Neuronal stem cell (in vitro differentiated cells): ENCODE data around the gene KIF26A.

Source experiments
- DNase-seq: peaks from one replicate; pipeline ENCODE4 v3.0.0-alpha.2; 2013; ENCODE audit warnings: low spot score
- H2AFZ ChIP-seq: one replicate; pipeline ENCODE4 v1.6.1; 2013; ENCODE audit warnings: mild to moderate bottlenecking, low read length, inconsistent platforms
- H2AK5ac ChIP-seq: 2 replicates; pipeline ENCODE4 v1.6.1; 2013; ENCODE audit warnings: low read depth, mild to moderate bottlenecking, inconsistent platforms, low read length, moderate library complexity, mixed read lengths
- H2BK120ac ChIP-seq: 2 replicates; pipeline ENCODE4 v1.6.1; 2013; ENCODE audit warnings: low read depth, mild to moderate bottlenecking, inconsistent platforms, low read length, moderate library complexity, mixed read lengths
- H2BK12ac ChIP-seq: one replicate; pipeline ENCODE4 v1.6.1; 2013; ENCODE audit warnings: low read length, inconsistent platforms
- H2BK15ac ChIP-seq: 2 replicates; pipeline ENCODE4 v1.6.1; 2013; ENCODE audit warnings: mild to moderate bottlenecking, low read length, inconsistent platforms, mixed read lengths
- H2BK5ac ChIP-seq: one replicate; pipeline ENCODE4 v1.6.1; 2013; ENCODE audit warnings: inconsistent platforms, mild to moderate bottlenecking, low read length, moderate library complexity
- H3K14ac ChIP-seq: one replicate; pipeline ENCODE4 v1.6.1; 2013; ENCODE audit warnings: low read length, inconsistent platforms
- H3K18ac ChIP-seq: 2 replicates; pipeline ENCODE4 v1.6.1; 2013; ENCODE audit warnings: low read length, inconsistent platforms
- H3K23ac ChIP-seq: 2 replicates; pipeline ENCODE4 v1.6.1; 2013; ENCODE audit warnings: low read depth, mild to moderate bottlenecking, mixed read lengths, low read length, inconsistent platforms; ENCODE audit not compliant: poor library complexity
- H3K27ac ChIP-seq: replicated peaks from 3 replicates; pipeline ENCODE4 v1.5.1; 2013; ENCODE audit warnings: low read length, inconsistent platforms
- H3K27me3 ChIP-seq, 3 experiments: 2 replicates each; pipeline ENCODE4 v1.6.1; 2013; ENCODE audit warnings: low read length in 3 of 3, mild to moderate bottlenecking in 2 of 3, inconsistent platforms in 1 of 3, low read depth in 1 of 3, mixed read lengths in 1 of 3, moderate library complexity in 1 of 3; ENCODE audit not compliant: control insufficient read depth in 3 of 3, insufficient read depth in 3 of 3
- H3K36me3 ChIP-seq, 2 donors: replicated peaks in 1 of 2; 2 replicates each; pipeline ENCODE4 v1.6.1; 2013; ENCODE audit warnings: low read length in 2 of 2; ENCODE audit not compliant: control insufficient read depth in 2 of 2, insufficient read depth in 2 of 2
- H3K4ac ChIP-seq: 2 replicates; pipeline ENCODE4 v1.6.1; 2013; ENCODE audit warnings: inconsistent platforms, mild to moderate bottlenecking, low read length, moderate library complexity
- H3K4me1 ChIP-seq, 2 donors: 1 replicate in 1 of 2; 2 replicates in 1 of 2; pipeline ENCODE4 v1.6.1; 2013; ENCODE audit warnings: low read length in 2 of 2, low read depth in 1 of 2; ENCODE audit not compliant: control insufficient read depth in 2 of 2, insufficient read depth in 1 of 2
- H3K4me2 ChIP-seq: one replicate; pipeline ENCODE4 v1.6.1; 2013; ENCODE audit warnings: mild to moderate bottlenecking, low read length, inconsistent platforms; ENCODE audit not compliant: insufficient read depth, poor library complexity, severe bottlenecking
- H3K4me3 ChIP-seq, 2 donors: 2 replicates each; pipeline ENCODE4 v1.5.1; 2013; ENCODE audit warnings: low read length in 2 of 2, mild to moderate bottlenecking in 2 of 2, inconsistent platforms in 1 of 2, moderate library complexity in 1 of 2
- H3K79me1 ChIP-seq: one replicate; pipeline ENCODE4 v1.6.1; 2013; ENCODE audit warnings: low read depth, mild to moderate bottlenecking, inconsistent platforms, low read length, moderate library complexity
- H3K9ac ChIP-seq: one replicate; pipeline ENCODE4 v1.6.1; 2013; ENCODE audit warnings: mild to moderate bottlenecking, low read depth, low read length, inconsistent platforms; ENCODE audit not compliant: poor library complexity
- H3K9me3 ChIP-seq, 2 donors: replicated peaks in 1 of 2; 2 replicates each; pipeline versions ENCODE3 to v1.6.1; 2013; ENCODE audit warnings: low read length in 2 of 2, mild to moderate bottlenecking in 2 of 2, inconsistent platforms in 1 of 2, low read depth in 1 of 2, mixed read lengths in 1 of 2, moderate library complexity in 1 of 2; ENCODE audit not compliant: control insufficient read depth in 2 of 2, insufficient read depth in 1 of 2
- H4K8ac ChIP-seq: one replicate; pipeline ENCODE4 v1.6.1; 2013; ENCODE audit warnings: low read depth, mild to moderate bottlenecking, inconsistent platforms, low read length, moderate library complexity
- H4K91ac ChIP-seq: one replicate; pipeline ENCODE4 v1.6.1; 2013; ENCODE audit warnings: low read length, low read depth, mild to moderate bottlenecking, inconsistent platforms; ENCODE audit not compliant: poor library complexity
- WGBS, 2 donors: extraction: QIAGEN DNeasy Blood & Tissue Kit; methylation state at CpG; one replicate each; pipeline ENCODE4 v1.1.7; 2013; ENCODE audit warnings: missing lambda C conversion rate in 2 of 2, mixed read lengths in 1 of 2; ENCODE audit not compliant: insufficient read length in 2 of 2, insufficient replicate concordance in 1 of 2; ENCODE audit errors: extremely low coverage in 2 of 2; 5-methylcytosine and 5-hydroxymethylcytosine counted together

The KIF26A gene

DNA sequence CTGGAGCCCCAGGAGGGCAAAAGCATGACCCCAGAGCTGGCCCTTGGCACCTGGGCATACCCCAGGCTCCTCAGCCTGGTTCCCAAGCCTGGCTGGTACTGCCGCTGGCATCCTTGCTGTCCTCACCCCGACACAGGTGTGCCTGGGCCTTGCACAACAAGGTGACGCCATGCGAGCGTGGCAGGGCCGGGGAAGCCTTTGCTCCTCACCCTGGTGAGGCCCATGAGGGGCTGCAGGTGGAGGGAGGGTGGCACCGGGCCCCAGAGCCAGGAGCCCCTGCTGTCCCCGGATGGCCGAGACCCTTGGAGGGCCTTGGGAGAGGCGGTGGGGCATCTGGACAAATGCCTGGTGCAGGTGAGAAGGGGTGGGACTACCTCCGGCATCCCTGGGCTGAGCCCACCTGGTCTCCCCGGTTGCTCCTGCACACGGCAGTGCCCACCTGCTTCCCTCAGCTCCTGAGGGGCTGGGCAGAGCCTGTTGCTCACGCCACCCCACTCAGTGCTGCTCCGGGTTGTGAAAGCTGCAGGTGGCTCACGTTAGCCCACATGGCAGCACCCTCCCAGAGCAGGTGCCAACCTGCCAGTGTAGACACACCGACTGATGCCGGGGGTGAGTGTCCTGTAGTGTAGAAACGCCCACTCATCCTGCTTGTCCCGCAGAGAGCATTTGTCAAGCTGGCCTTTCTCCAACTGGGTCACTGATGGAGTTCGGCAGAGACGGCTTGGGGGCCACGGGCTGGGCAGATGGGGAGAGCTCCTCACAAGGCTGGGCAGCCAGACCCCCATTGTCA lies 24.6 kb upstream of the KIF26A start:
- Histone ChIP-seq H3K79me1 (peaks cover 2% of the 10 kb centered on the region), H3K18ac (peak overlapping the region; percentile 76), H3K23ac (peak overlapping the region; percentile 31), H2AK5ac (peak overlapping the region; percentile 83), H2BK5ac (peak overlapping the region; percentile 39), H2AFZ (no peak overlapping the region), H2BK12ac (no peak overlapping the region), H3K4me1 (peaks cover 6 to 11% of the 10 kb centered on the region in 2 donors), H3K9me3 (peaks cover 0 to 2% of the 10 kb centered on the region in 2 donors), H4K8ac (no peak overlapping the region), H2BK120ac (no peak overlapping the region), H2BK15ac (peak overlapping the region; percentile 75), H3K4me2 (no peak overlapping the region), H3K4me3 (no peak overlapping the region), H4K91ac (no peak overlapping the region), H3K14ac (peak overlapping the region; percentile 71), H3K9ac (peak overlapping the region; percentile 44), H3K4ac (no peak overlapping the region), H3K36me3 (no peaks in the 10 kb centered on the region), H3K27me3 (peaks cover 19 to 64% (median 40%) of the 10 kb centered on the region in 3 experiments), H3K27ac (no peak overlapping the region)
- no peak for DNase-seq
- no CpG with 5 or more reads among the region's 23 CpGs for WGBS, 2 donors

DNA sequence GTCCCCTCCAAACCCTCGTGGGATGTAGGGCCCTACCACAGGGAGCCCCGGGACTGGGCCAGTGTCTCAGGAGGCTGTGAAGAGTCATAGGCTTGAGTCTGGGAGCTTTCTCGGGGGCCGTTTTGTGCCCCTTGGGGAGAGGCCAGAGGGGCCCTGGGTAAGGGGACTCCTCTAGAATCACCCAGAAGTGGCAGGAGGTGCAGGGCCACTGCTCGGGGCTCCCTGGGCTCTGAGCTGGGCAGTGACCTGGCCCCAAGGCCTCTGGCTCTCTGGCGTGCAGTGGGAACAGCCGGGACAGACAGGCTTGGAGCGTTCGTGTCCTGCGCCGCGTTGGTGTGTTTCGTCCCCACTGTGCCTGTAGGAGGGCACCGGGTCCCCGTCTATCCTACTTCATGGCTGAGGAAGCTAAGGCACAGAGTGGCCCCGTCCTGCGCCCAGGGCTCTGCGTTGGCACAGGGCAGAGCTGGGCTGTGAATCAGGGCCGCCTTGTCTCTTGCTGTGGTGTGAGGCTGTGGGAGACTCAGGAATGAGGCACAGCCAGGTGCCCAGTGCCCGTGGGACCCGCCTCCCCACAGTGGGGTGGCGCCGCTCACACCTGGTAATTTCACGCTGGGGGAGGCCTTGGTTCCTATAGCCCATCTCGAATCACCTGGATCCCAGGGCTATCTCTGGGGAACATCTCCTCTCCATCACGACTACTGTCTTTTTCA lies 23.8 kb upstream of the KIF26A start:
- no CpG with 5 or more reads among the region's 26 CpGs for WGBS, 2 donors
- H3K18ac ChIP-seq = peak overlapping the region; percentile 48
- H2AFZ ChIP-seq = no peak overlapping the region
- peak overlapping the region; percentile 83 for H2AK5ac ChIP-seq
- no peak overlapping the region for H3K27ac ChIP-seq
- H3K9me3 ChIP-seq = peaks cover 0 to 2% of the 10 kb centered on the region in 2 donors
- H3K14ac ChIP-seq = peak overlapping the region; percentile 71
- no peak overlapping the region for H3K4me2 ChIP-seq
- no peak overlapping the region for H3K9ac ChIP-seq
- peak overlapping the region; percentile 49 for H2BK15ac ChIP-seq
- peak overlapping the region; percentile 39 for H2BK5ac ChIP-seq
- H3K27me3 ChIP-seq = peaks cover 19 to 71% (median 46%) of the 10 kb centered on the region in 3 experiments
- peak overlapping the region; percentile 97 for H2BK12ac ChIP-seq
- no peak overlapping the region for H3K4me3 ChIP-seq
- peaks cover 0 to 6% of the 10 kb centered on the region in 2 donors for H3K4me1 ChIP-seq
- H4K8ac ChIP-seq = no peak overlapping the region
- no peak overlapping the region for H3K23ac ChIP-seq
- H3K36me3 ChIP-seq = no peaks in the 10 kb centered on the region
- DNase-seq = no peak
- H2BK120ac ChIP-seq = peak overlapping the region; percentile 31
- peaks cover 2% of the 10 kb centered on the region for H3K79me1 ChIP-seq
- no peak overlapping the region for H3K4ac ChIP-seq
- H4K91ac ChIP-seq = no peak overlapping the region

DNA sequence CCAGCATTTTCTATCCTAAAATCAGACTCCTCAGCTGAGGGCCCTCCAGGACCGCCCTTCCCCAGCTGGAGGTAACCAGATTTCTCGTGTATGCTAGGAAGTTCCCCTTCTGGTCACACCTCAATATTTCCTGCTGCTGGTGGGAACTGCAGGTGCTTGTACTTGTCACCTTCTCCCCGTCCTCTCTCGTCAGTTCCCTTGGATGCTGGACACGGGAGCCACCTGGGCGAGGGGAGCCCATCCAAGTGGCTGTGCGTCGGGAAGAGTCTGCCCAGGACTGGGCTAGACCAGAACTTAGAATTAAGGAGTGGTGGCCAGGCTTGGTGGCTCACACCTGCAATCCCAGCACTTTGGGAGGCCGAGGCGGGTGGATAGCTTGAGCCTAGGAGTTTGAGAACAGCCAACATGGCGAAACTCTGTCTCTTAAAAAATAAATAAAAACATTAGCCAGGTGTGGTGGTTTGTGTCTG lies 23.2 kb upstream of the KIF26A start:
- Histone ChIP-seq H3K9me3 (peaks cover 0 to 2% of the 10 kb centered on the region in 2 donors), H2BK12ac (no peak overlapping the region), H4K91ac (no peak overlapping the region), H3K23ac (no peak overlapping the region), H4K8ac (no peak overlapping the region), H2AK5ac (no peak overlapping the region), H3K4me2 (no peak overlapping the region), H3K27ac (no peak overlapping the region), H3K9ac (no peak overlapping the region), H2BK120ac (no peak overlapping the region), H3K27me3 (peaks cover 19 to 77% (median 46%) of the 10 kb centered on the region in 3 experiments), H3K36me3 (no peaks in the 10 kb centered on the region), H3K4me1 (peaks cover 0 to 3% of the 10 kb centered on the region in 2 donors), H3K4ac (no peak overlapping the region), H3K14ac (no peak overlapping the region), H3K18ac (peak overlapping the region; percentile 71), H3K4me3 (no peak overlapping the region), H2AFZ (no peak overlapping the region), H2BK15ac (no peak overlapping the region), H3K79me1 (no peaks in the 10 kb centered on the region), H2BK5ac (no peak overlapping the region)
- no peak for DNase-seq
- WGBS, 2 donors = no CpG with 5 or more reads among the region's 11 CpGs
